Heart right ventricle (tissue), 16 donors: ENCODE results near the gene SF3B1. TPM values are rescaled to one million over a fixed set of nuclear protein-coding genes. Genes with fewer than 3 reads are reported as not detected.
"Not testable (repeated sequence)": the region's sequence is repeated elsewhere in the genome, so short reads cannot be mapped to it uniquely, and the experiment has no call there.

Source experiments
- ATAC-seq, 8 donors: fragments of 200-7000 bp; cut with Tn5 transposase; one replicate each; pipeline ENCODE4 v1.9.1; 2020; ENCODE audit warnings: mild to moderate bottlenecking in 8 of 8, moderate library complexity in 8 of 8, moderate number of reproducible peaks in 1 of 8
- DNase-seq, 2 donors: peaks; one replicate each; pipeline ENCODE4 v3.0.0-alpha.2; 2020
- H3K27ac ChIP-seq, 10 donors: fragments of 200-600 bp; sonication (generic) in 2 of 10; one replicate each; pipeline versions ENCODE4 v1.5.0 to v1.8.0; 2020 to 2022; ENCODE audit warnings: mild to moderate bottlenecking in 3 of 10
- H3K27me3 ChIP-seq, 7 donors: fragments of 200-600 bp; one replicate each; pipeline ENCODE4 v1.8.0; 2021 to 2022; ENCODE audit warnings: mild to moderate bottlenecking in 2 of 7
- H3K36me3 ChIP-seq, 9 donors: fragments of 200-600 bp; sonication (generic) in 1 of 9; one replicate each; pipeline versions ENCODE4 v1.5.0 to v1.8.0; 2020 to 2022; ENCODE audit warnings: mild to moderate bottlenecking in 2 of 9
- H3K4me1 ChIP-seq, 9 donors: fragments of 200-600 bp; sonication (generic) in 1 of 9; one replicate each; pipeline versions ENCODE4 v1.5.0 to v1.8.0; 2020 to 2022; ENCODE audit warnings: mild to moderate bottlenecking in 4 of 9
- H3K4me3 ChIP-seq, 10 donors: fragments of 200-600 bp; sonication (generic) in 2 of 10; one replicate each; pipeline versions ENCODE4 v1.5.0 to v1.8.0; 2020 to 2022; ENCODE audit warnings: mild to moderate bottlenecking in 7 of 10, moderate library complexity in 2 of 10
- H3K9me3 ChIP-seq, 11 donors: fragments of 200-600 bp in 10 of 11; sonication (generic) in 2 of 11; one replicate each; pipeline versions ENCODE4 v1.5.0 to v1.8.0; 2013 to 2022; ENCODE audit warnings: mild to moderate bottlenecking in 2 of 11, control low read depth in 1 of 11, moderate library complexity in 1 of 11
- CTCF ChIP-seq, 9 donors: fragments of 200-600 bp; sonication (generic) in 2 of 9; IDR thresholded peaks; one replicate each; pipeline versions ENCODE4 v1.5.0 to v1.8.0; 2021 to 2022; ENCODE audit warnings: antibody characterized with exemption in 9 of 9, mild to moderate bottlenecking in 5 of 9, moderate library complexity in 1 of 9
- WGBS, 2 donors: extraction: QIAGEN DNeasy Blood & Tissue Kit; methylation state at CpG; one replicate each; pipeline ENCODE4 v1.1.7; 2013; ENCODE audit warnings: inconsistent platforms in 1 of 2; 5-methylcytosine and 5-hydroxymethylcytosine counted together
- intact Hi-C, 10 donors: fragments of 100-400 bp; cut with DNase I; formaldehyde crosslinking; loops; one replicate each; pipeline versions ENCODE4 v1.11.1 to v1.14.2; 2022
- polyA plus RNA-seq, 2 donors: library from polyadenylated mRNA; stranded (reverse); fragments of 200-250 nt; gene quantifications; one replicate each; pipeline ENCODE4 v1.2.3, GENCODE V29; 2013
- total RNA-seq, 10 donors: library from RNA; stranded (reverse); fragmentation: NEBNext Ultra II Directional in 3 of 10; extraction: Animal tissue kit (Norgen Biotek cat#: 25700) in 3 of 10; gene quantifications; one replicate each; pipeline versions ENCODE4 v1.2.1 to v1.2.4, GENCODE V29; 2021 to 2023
- donor health status: Arrhythmogenic right ventricular cardiomyopathy.
- donor health status: ischemic (EF 13 %, LVEDD 7.1; RV severe dilation, severe dysfunction).
- donor health status: healthy with polysubstance abuse.
- donor health status: DM: no; HTN: yes; CAD: no.
- donor health status: DM: no; HTN: no; CAD: no.
- donor health status: ischemic (EF 25% LVEDD 6.9; RV normal size, moderate dysfunction).
- donor health status: ischemic (EF 25% LVEDD 5.7; RV mildly dilated, moderate dysfunction).
- donor health status: healthy.
- donor health status: DM: yes; HTN: yes; CAD: no.
- donor health status: Ischemic cardiomyopathy.
- donor health status: ischemic (EF 35%, LVEDD 5.7; RV mildly dilated, moderate dysfunction).
- donor health status: nonischemic (EF 11% LVEDD 7.7; RV severe dilation, severe dysfunction).
- donor health status: DM: yes; HTN: yes; CAD: no.
- donor health status: PGD.
- donor health status: ischemic (EF 29% LVEDD 5.4; RV normal size, mild dysfunction).
- donor health status: nonischemic (EF 23%, LVEDD 6.1; RV moderate dilation, normal function).

The SF3B1 gene
- total and polyA plus RNA-seq, 12 donors = 103 to 206 (median 151) TPM

- Histone ChIP-seq H3K4me3 (no peak overlapping the region), H3K9me3 (no peaks in the 10 kb centered on the region), H3K36me3 (no peaks in the 10 kb centered on the region), H3K27ac (no peak overlapping the region), H3K27me3 (no peaks in the 10 kb centered on the region), H3K4me1 (peaks cover 0 to 6% (median 0%) of the 10 kb centered on the region in 9 donors)
- intact Hi-C loops = loop anchor here (1.0 to 10.0 kb wide), 14 partner anchors 63 to 371 kb away; partner anchors contain the start of gene ANKRD44 (in 1 of the 10)
- no peak for ATAC-seq
- DNase-seq = no peak
- TF ChIP-seq CTCF (IDR thresholded peaks at IDR 0.05) = no peak
- 43 to 49% methylated on average over 3 of the region's 3 CpGs for WGBS, 2 donors
These were observed 56.7 kb downstream of the SF3B1 start for GRCh38 chr2:197378086-197378485.

- no peak for TF ChIP-seq CTCF (IDR thresholded peaks at IDR 0.05)
- intact Hi-C loops = loop anchor here (1.0 to 10.0 kb wide), 14 partner anchors 63 to 370 kb away; partner anchors contain the start of gene ANKRD44 (in 1 of the 10)
- Histone ChIP-seq H3K27ac (no peak overlapping the region), H3K4me3 (no peak overlapping the region), H3K27me3 (no peaks in the 10 kb centered on the region), H3K36me3 (no peaks in the 10 kb centered on the region), H3K9me3 (no peaks in the 10 kb centered on the region), H3K4me1 (peaks cover 0 to 6% (median 0%) of the 10 kb centered on the region in 9 donors)
- DNase-seq = no peak
- 77 to 86% methylated on average over 9 of the region's 9 CpGs for WGBS, 2 donors
- no peak for ATAC-seq
These were observed 57.2 kb downstream of the SF3B1 start for GRCh38 chr2:197377670-197378069.

- ATAC-seq = no peak
- 63 to 66% methylated on average over 3 of the region's 3 CpGs for WGBS, 2 donors
- TF ChIP-seq CTCF (IDR thresholded peaks at IDR 0.05) = no peak
- H3K36me3 ChIP-seq = no peaks in the 10 kb centered on the region
- H3K27ac ChIP-seq = no peak overlapping the region
- DNase-seq = no peak
- H3K27me3 ChIP-seq = no peaks in the 10 kb centered on the region
- H3K4me1 ChIP-seq = peaks cover 0 to 15% (median 0%) of the 10 kb centered on the region in 9 donors
- intact Hi-C loops = loop anchor here in 2 of 10 donors (10.0 kb wide), 2 partner anchors 58 to 358 kb away; partner anchors contain the start of gene ANKRD44 (in 1 of the 2)
- no peak overlapping the region for H3K4me3 ChIP-seq
- no peaks in the 10 kb centered on the region for H3K9me3 ChIP-seq
These were observed 62.2 kb downstream of the SF3B1 start for GRCh38 chr2:197372592-197372991.

GRCh38 chr2:197370664-197371063 is 64.2 kb downstream of the SF3B1 start:
- not testable (repeated sequence) for H3K36me3 ChIP-seq, H3K4me3 ChIP-seq, H3K27me3 ChIP-seq, H3K27ac ChIP-seq, H3K9me3 ChIP-seq, ATAC-seq, DNase-seq
- peaks cover 0 to 15% (median 0%) of the 10 kb centered on the region in 9 donors for H3K4me1 ChIP-seq
- intact Hi-C loops = loop anchor here in 2 of 10 donors (10.0 kb wide), 2 partner anchors 56 to 356 kb away; partner anchors contain the start of gene ANKRD44 (in 1 of the 2)
- 98% methylated on average over 31 of the region's 31 CpGs for WGBS, 2 donors

GRCh38 chr2:197369933-197370320 is 64.9 kb downstream of the SF3B1 start:
- no peak for ATAC-seq
- intact Hi-C loops = loop anchor here in 2 of 10 donors (10.0 kb wide), 2 partner anchors 55 to 355 kb away; partner anchors contain the start of gene ANKRD44 (in 1 of the 2)

More at GRCh38 chr2:197369933-197370320, 64.9 kb downstream of the SF3B1 start:
- Histone ChIP-seq H3K4me3 (no peak overlapping the region), H3K36me3 (no peaks in the 10 kb centered on the region), H3K27ac (no peak overlapping the region), H3K4me1 (peaks cover 0 to 15% (median 0%) of the 10 kb centered on the region in 9 donors), H3K9me3 (no peaks in the 10 kb centered on the region), H3K27me3 (no peaks in the 10 kb centered on the region)
- no peak for DNase-seq
- TF ChIP-seq CTCF (IDR thresholded peaks at IDR 0.05) = no peak
- 71 to 73% methylated on average over 4 of the region's 4 CpGs for WGBS, 2 donors
